Natural killer cell (primary cell): ENCODE data around the gene DHX34. TPM values are rescaled to one million over a fixed set of nuclear protein-coding genes. Genes with fewer than 3 reads are reported as not detected.

Experiments
- ATAC-seq, 3 donors: fragments of 150-1000 bp in 2 of 3; fragments of 200-7000 bp in 1 of 3; cut with Tn5 transposase; 1 replicate in 1 of 3; 2 replicates in 2 of 3; pipeline ENCODE4 v1.10.0; 2021; ENCODE audit warnings: mild to moderate bottlenecking in 2 of 3, moderate library complexity in 2 of 3
- DNase-seq, 2 donors: peaks; one replicate each; pipeline versions ENCODE4 v3.0.0 to v3.0.0-alpha.2; 2013 to 2021; ENCODE audit warnings: mixed read lengths in 1 of 2
- H3K27ac ChIP-seq: one replicate; pipeline ENCODE4 v1.5.1; 2013; ENCODE audit warnings: mild to moderate bottlenecking, low read length
- H3K27me3 ChIP-seq: one replicate; pipeline ENCODE4 v1.6.1; 2013; ENCODE audit warnings: low read length; ENCODE audit not compliant: control insufficient read depth, insufficient read depth
- H3K36me3 ChIP-seq: one replicate; pipeline ENCODE4 v1.6.1; 2013; ENCODE audit warnings: low read length; ENCODE audit not compliant: control insufficient read depth, insufficient read depth
- H3K4me1 ChIP-seq: one replicate; pipeline ENCODE4 v1.6.1; 2013; ENCODE audit warnings: low read length; ENCODE audit not compliant: control insufficient read depth, insufficient read depth
- H3K4me3 ChIP-seq: one replicate; pipeline ENCODE4 v1.5.1; 2013; ENCODE audit warnings: low read length
- H3K9me3 ChIP-seq: one replicate; pipeline ENCODE4 v1.6.1; 2013; ENCODE audit warnings: low read length; ENCODE audit not compliant: control insufficient read depth, insufficient read depth
- H3K27ac Mint-ChIP-seq, 2 donors: one replicate each; pipeline ENCODE4 v1.8.0; 2022; ENCODE audit warnings: mild to moderate bottlenecking in 2 of 2, mixed read lengths in 2 of 2, moderate library complexity in 1 of 2
- H3K27me3 Mint-ChIP-seq, 2 donors: one replicate each; pipeline ENCODE4 v1.8.0; 2022; ENCODE audit warnings: low read depth in 2 of 2, mixed read lengths in 2 of 2
- H3K36me3 Mint-ChIP-seq: one replicate; pipeline ENCODE4 v1.8.0; 2022; ENCODE audit warnings: mixed read lengths
- H3K4me1 Mint-ChIP-seq, 2 donors: one replicate each; pipeline ENCODE4 v1.8.0; 2022; ENCODE audit warnings: mixed read lengths in 2 of 2
- H3K4me3 Mint-ChIP-seq: one replicate; pipeline ENCODE4 v1.8.0; 2022; ENCODE audit warnings: mild to moderate bottlenecking, moderate library complexity, mixed read lengths
- H3K9me3 Mint-ChIP-seq, 2 donors: one replicate each; pipeline ENCODE4 v1.8.0; 2022; ENCODE audit warnings: mixed read lengths in 2 of 2
- CTCF ChIP-seq: fragments of 200-600 bp; IDR thresholded peaks from one replicate; pipeline ENCODE4 v1.8.0; 2022; ENCODE audit warnings: antibody characterized with exemption
- WGBS: methylation state at CpG from one replicate; pipeline ENCODE4 v1.1.7; 2013; ENCODE audit warnings: missing lambda C conversion rate; ENCODE audit not compliant: insufficient coverage; 5-methylcytosine and 5-hydroxymethylcytosine counted together
- intact Hi-C: fragments of 100-400 bp; cut with micrococcal nuclease; formaldehyde crosslinking; loops from one replicate; pipeline ENCODE4 v1.14.2; 2022
- total RNA-seq, 4 donors: library from RNA; stranded (reverse); fragments of 120-200 nt in 1 of 4; gene quantifications; one replicate each; pipeline versions ENCODE4 v1.2.3 to v1.2.4, GENCODE V29; 2013 to 2022

The DHX34 gene
- total RNA-seq, 3 donors from 2014 or later (not counting 1 experiment from before 2014, with no cell fraction given): 19.8 to 25.9 (median 20.0) TPM

- Histone ChIP-seq H3K27me3 (peaks cover 26% of the 10 kb centered on the region), H3K36me3 (no peaks in the 10 kb centered on the region), H3K4me1 (peaks cover 25% of the 10 kb centered on the region), H3K4me3 (no peak overlapping the region), H3K27ac (no peak overlapping the region), H3K9me3 (no peaks in the 10 kb centered on the region)
- Mint-ChIP-seq H3K4me3 (peak overlapping the region; percentile 58), H3K9me3 (no peaks in the 10 kb centered on the region), H3K27me3 (peaks cover 27 to 28% of the 10 kb centered on the region in 2 donors), H3K4me1 (peaks cover 5 to 9% of the 10 kb centered on the region in 2 donors), H3K27ac (no peak overlapping the region), H3K36me3 (no peaks in the 10 kb centered on the region)
- DNase-seq: peak in 1 of 2 donors; percentile 61
- no peak for TF ChIP-seq CTCF
- peak; percentile 40 to 54 (median 46) for ATAC-seq
- WGBS: 7% methylated on average over 69 of the region's 69 CpGs
- intact Hi-C loops: no loop called here
Observed at GRCh38 chr19:47430041-47430802, 81.1 kb downstream of the DHX34 start.

- H3K27me3 ChIP-seq: peaks cover 26% of the 10 kb centered on the region
- peaks cover 29% of the 10 kb centered on the region for H3K4me1 ChIP-seq
- no peak for DNase-seq
- no peaks in the 10 kb centered on the region for H3K9me3 ChIP-seq
- Mint-ChIP-seq H3K9me3 (no peaks in the 10 kb centered on the region), H3K36me3 (no peaks in the 10 kb centered on the region), H3K27ac (no peak overlapping the region), H3K4me1 (peaks cover 13 to 16% of the 10 kb centered on the region in 2 donors), H3K4me3 (peak overlapping the region; percentile 40), H3K27me3 (peaks cover 36 to 43% of the 10 kb centered on the region in 2 donors)
- H3K36me3 ChIP-seq: no peaks in the 10 kb centered on the region
- H3K27ac ChIP-seq: no peak overlapping the region
- 53% methylated on average over 18 of the region's 18 CpGs for WGBS
- TF ChIP-seq CTCF: no peak
- intact Hi-C loops: no loop called here
- ATAC-seq: no peak
- no peak overlapping the region for H3K4me3 ChIP-seq
Observed at GRCh38 chr19:47432091-47432490, 83.0 kb downstream of the DHX34 start.

Other genes starting within 250 kb of the DHX34 start
- gene ZC3H4, start 235.5 kb upstream of the DHX34 start, total RNA-seq: 10 to 100 TPM; 71.2 to 75.3 (median 73.3) TPM
- 10 to 100 TPM; 42.5 to 49.3 (median 46.0) TPM for gene SAE1, start 218.5 kb upstream of the DHX34 start, total RNA-seq
- 10 to 100 TPM; 39.9 to 45.1 (median 43.9) TPM for gene BBC3, start 118.1 kb upstream of the DHX34 start, total RNA-seq
- gene CCDC9, start 92.8 kb upstream of the DHX34 start, total RNA-seq: 10 to 100 TPM; 49.6 to 55.8 (median 55.4) TPM
- 10 to 100 TPM in 1 of 3 donors, 1 to 10 TPM in 2; 9.1 to 10.3 (median 9.5) TPM for gene INAFM1, start 74.4 kb upstream of the DHX34 start, total RNA-seq
- 10 to 100 TPM; 11.4 to 42.7 (median 28.7) TPM for gene C5AR1, start 39.5 kb upstream of the DHX34 start, total RNA-seq
- gene C5AR2, start 17.1 kb upstream of the DHX34 start, total RNA-seq: 10 to 100 TPM in 1 of 3 donors, 1 to 10 TPM in 2; 4.3 to 15.5 (median 8.3) TPM
- not detected for gene MEIS3, start 70.2 kb downstream of the DHX34 start, total RNA-seq
- gene SLC8A2, start 122.6 kb downstream of the DHX34 start, total RNA-seq: under 1 TPM in 1 of 3 donors, not detected in 2; 0.20 TPM
- 1 to 10 TPM; 3.0 to 4.2 (median 3.6) TPM for gene KPTN, start 134.9 kb downstream of the DHX34 start, total RNA-seq
- 100 to 1,000 TPM; 192 to 215 (median 192) TPM for gene NAPA, start 165.7 kb downstream of the DHX34 start, total RNA-seq
- gene ZNF541, start 223.8 kb downstream of the DHX34 start, total RNA-seq: 1 to 10 TPM; 1.5 to 2.0 (median 1.5) TPM